ENCODE measurements around the gene WDFY1.

Gene WDFY1

GRCh38 chr2:223886726-223887125 lies 58.4 kb downstream of the WDFY1 start:
- H3K4me1 ChIP-seq (ENCODE audit: insufficient read depth, poor library complexity, severe bottlenecking) = peaks cover 17% of the 10 kb centered on the region
- no peak for TF ChIP-seq CTCF (IDR thresholded peaks at IDR 0.05; ENCODE audit: poor library complexity, severe bottlenecking)
- DNase-seq (ENCODE audit: low spot score) = no peak
- peaks cover 68% of the 10 kb centered on the region for H3K36me3 ChIP-seq (ENCODE audit: low read depth)
- no peak overlapping the region for H3K4me3 ChIP-seq (ENCODE audit: severe bottlenecking)
- peak overlapping the region; percentile 44 for H3K27ac ChIP-seq (ENCODE audit: poor library complexity, severe bottlenecking)
- H3K9me3 ChIP-seq (ENCODE audit: severe bottlenecking) = no peaks in the 10 kb centered on the region
- ATAC-seq (ENCODE audit: low read depth) = no peak
- H3K27me3 ChIP-seq (ENCODE audit: insufficient read depth, poor library complexity, severe bottlenecking) = no peaks in the 10 kb centered on the region

- peaks cover 79% of the 10 kb centered on the region for H3K36me3 ChIP-seq (ENCODE audit: low read depth)
Measured at GRCh38 chr2:223884399-223884798, 60.7 kb downstream of the WDFY1 start.

GRCh38 chr2:223882715-223883114 lies 62.4 kb downstream of the WDFY1 start:
- DNase-seq (ENCODE audit: low spot score) = no peak
- H3K36me3 ChIP-seq (ENCODE audit: low read depth) = peaks cover 83% of the 10 kb centered on the region
- peaks cover 11% of the 10 kb centered on the region for H3K4me1 ChIP-seq (ENCODE audit: insufficient read depth, poor library complexity, severe bottlenecking)
- no peak for TF ChIP-seq CTCF (IDR thresholded peaks at IDR 0.05; ENCODE audit: poor library complexity, severe bottlenecking)
- H3K27me3 ChIP-seq (ENCODE audit: insufficient read depth, poor library complexity, severe bottlenecking) = no peaks in the 10 kb centered on the region
- H3K27ac ChIP-seq (ENCODE audit: poor library complexity, severe bottlenecking) = no peak overlapping the region
- no peak overlapping the region for H3K4me3 ChIP-seq (ENCODE audit: severe bottlenecking)
- ATAC-seq (ENCODE audit: low read depth) = no peak
- no peaks in the 10 kb centered on the region for H3K9me3 ChIP-seq (ENCODE audit: severe bottlenecking)

More at GRCh38 chr2:223884399-223884798, 60.7 kb downstream of the WDFY1 start:
- Histone ChIP-seq H3K4me1 (ENCODE audit: insufficient read depth, poor library complexity, severe bottlenecking) (peaks cover 17% of the 10 kb centered on the region), H3K27ac (ENCODE audit: poor library complexity, severe bottlenecking) (no peak overlapping the region), H3K4me3 (ENCODE audit: severe bottlenecking) (no peak overlapping the region), H3K9me3 (ENCODE audit: severe bottlenecking) (no peaks in the 10 kb centered on the region), H3K27me3 (ENCODE audit: insufficient read depth, poor library complexity, severe bottlenecking) (no peaks in the 10 kb centered on the region)
- TF ChIP-seq CTCF (IDR thresholded peaks at IDR 0.05; ENCODE audit: poor library complexity, severe bottlenecking) = no peak
- ATAC-seq (ENCODE audit: low read depth) = no peak
- DNase-seq (ENCODE audit: low spot score) = no peak

GRCh38 chr2:223880796-223881195 lies 64.3 kb downstream of the WDFY1 start:
- Histone ChIP-seq H3K27me3 (ENCODE audit: insufficient read depth, poor library complexity, severe bottlenecking) (no peaks in the 10 kb centered on the region), H3K4me1 (ENCODE audit: insufficient read depth, poor library complexity, severe bottlenecking) (no peaks in the 10 kb centered on the region), H3K27ac (ENCODE audit: poor library complexity, severe bottlenecking) (no peak overlapping the region), H3K4me3 (ENCODE audit: severe bottlenecking) (no peak overlapping the region), H3K9me3 (ENCODE audit: severe bottlenecking) (no peaks in the 10 kb centered on the region), H3K36me3 (ENCODE audit: low read depth) (peaks cover 82% of the 10 kb centered on the region)
- no peak for ATAC-seq (ENCODE audit: low read depth)
- no peak for DNase-seq (ENCODE audit: low spot score)
- TF ChIP-seq CTCF (IDR thresholded peaks at IDR 0.05; ENCODE audit: poor library complexity, severe bottlenecking) = no peak

- ATAC-seq (ENCODE audit: low read depth) (no peak), DNase-seq (ENCODE audit: low spot score) (no peak)
- Histone ChIP-seq H3K27me3 (ENCODE audit: insufficient read depth, poor library complexity, severe bottlenecking) (no peaks in the 10 kb centered on the region), H3K27ac (ENCODE audit: poor library complexity, severe bottlenecking) (no peak overlapping the region), H3K4me1 (ENCODE audit: insufficient read depth, poor library complexity, severe bottlenecking) (no peaks in the 10 kb centered on the region), H3K4me3 (ENCODE audit: severe bottlenecking) (no peak overlapping the region), H3K9me3 (ENCODE audit: severe bottlenecking) (no peaks in the 10 kb centered on the region), H3K36me3 (ENCODE audit: low read depth) (peaks cover 79% of the 10 kb centered on the region)
- TF ChIP-seq CTCF (IDR thresholded peaks at IDR 0.05; ENCODE audit: poor library complexity, severe bottlenecking) = no peak
Measured at GRCh38 chr2:223877721-223878410, 67.3 kb downstream of the WDFY1 start.

Measured in RWPE2 (cell line).